Chondrocyte (in vitro differentiated cells): ENCODE data around the gene SLC13A3. TPM values are rescaled to one million over a fixed set of nuclear protein-coding genes. Genes with fewer than 3 reads are reported as not detected.

Experiments used
- DNase-seq: peaks from one replicate; pipeline ENCODE4 v3.0.0; 2021; ENCODE audit warnings: mixed read lengths, low spot score
- H3K27ac Mint-ChIP-seq: one replicate; pipeline ENCODE4 v1.8.0; 2021; ENCODE audit warnings: mild to moderate bottlenecking, moderate library complexity, mixed read lengths; ENCODE audit not compliant: unreplicated experiment
- H3K27me3 Mint-ChIP-seq: 2 replicates; pipeline ENCODE4 v1.8.0; 2021; ENCODE audit warnings: low read depth, mixed read lengths
- H3K36me3 Mint-ChIP-seq: 2 replicates; pipeline ENCODE4 v1.8.0; 2021; ENCODE audit warnings: low read depth, mixed read lengths
- H3K4me1 Mint-ChIP-seq: 2 replicates; pipeline ENCODE4 v1.8.0; 2021; ENCODE audit warnings: low read depth, mild to moderate bottlenecking, mixed read lengths
- H3K4me3 Mint-ChIP-seq: one replicate; pipeline ENCODE4 v1.8.0; 2021; ENCODE audit warnings: mild to moderate bottlenecking, moderate library complexity, mixed read lengths; ENCODE audit not compliant: unreplicated experiment
- H3K9me3 Mint-ChIP-seq: 2 replicates; pipeline ENCODE4 v1.8.0; 2021; ENCODE audit warnings: low read depth, mixed read lengths
- CTCF ChIP-seq: fragments of 200-600 bp; sonication (generic); IDR thresholded peaks from 2 replicates; pipeline ENCODE4 v1.5.0; 2021; ENCODE audit warnings: antibody characterized with exemption, mild to moderate bottlenecking, moderate library complexity
- total RNA-seq: library from RNA; stranded (reverse); gene quantifications from 3 replicates; pipeline ENCODE4 v1.2.1, GENCODE V29; 2021

SLC13A3 gene
- total RNA-seq, 1 donor from 2014 or later = 2.5 TPM

- Mint-ChIP-seq H3K36me3 (peaks cover 22% of the 10 kb centered on the region), H3K9me3 (peaks cover 19% of the 10 kb centered on the region), H3K4me3 (no peak overlapping the region), H3K27me3 (no peaks in the 10 kb centered on the region), H3K27ac (no peak overlapping the region), H3K4me1 (no peaks in the 10 kb centered on the region)
- TF ChIP-seq CTCF = no peak
- no peak for DNase-seq
Measured at GRCh38 chr20:46665602-46666001, 14.3 kb upstream of the SLC13A3 start.

- Mint-ChIP-seq H3K4me1 (no peaks in the 10 kb centered on the region), H3K9me3 (peaks cover 11% of the 10 kb centered on the region), H3K27me3 (no peaks in the 10 kb centered on the region), H3K36me3 (peaks cover 23% of the 10 kb centered on the region), H3K27ac (no peak overlapping the region), H3K4me3 (no peak overlapping the region)
- DNase-seq = no peak
- TF ChIP-seq CTCF = no peak
Measured at GRCh38 chr20:46663531-46663930, 12.3 kb upstream of the SLC13A3 start.

- DNase-seq = no peak
- Mint-ChIP-seq H3K36me3 (peaks cover 17% of the 10 kb centered on the region), H3K4me1 (no peaks in the 10 kb centered on the region), H3K27ac (no peak overlapping the region), H3K4me3 (no peak overlapping the region), H3K27me3 (no peaks in the 10 kb centered on the region), H3K9me3 (peaks cover 11% of the 10 kb centered on the region)
- no peak for TF ChIP-seq CTCF
Measured at GRCh38 chr20:46661659-46662058, 10.4 kb upstream of the SLC13A3 start.

- no peak for TF ChIP-seq CTCF
- Mint-ChIP-seq H3K4me3 (no peak overlapping the region), H3K9me3 (peaks cover 11% of the 10 kb centered on the region), H3K4me1 (no peaks in the 10 kb centered on the region), H3K27me3 (no peaks in the 10 kb centered on the region), H3K27ac (no peak overlapping the region), H3K36me3 (peaks cover 15% of the 10 kb centered on the region)
- no peak for DNase-seq
Measured at GRCh38 chr20:46660487-46660886, 9.2 kb upstream of the SLC13A3 start.

- peaks cover 11% of the 10 kb centered on the region for H3K9me3 Mint-ChIP-seq
- DNase-seq = no peak
- peaks cover 16% of the 10 kb centered on the region for H3K36me3 Mint-ChIP-seq
- no peak overlapping the region for H3K27ac Mint-ChIP-seq
- H3K4me3 Mint-ChIP-seq = no peak overlapping the region
- no peaks in the 10 kb centered on the region for H3K4me1 Mint-ChIP-seq
- H3K27me3 Mint-ChIP-seq = peaks cover 9% of the 10 kb centered on the region
- no peak for TF ChIP-seq CTCF
Measured at GRCh38 chr20:46657618-46658017, 6.4 kb upstream of the SLC13A3 start.
